B cell (primary cell): ENCODE measurements around the gene DNAJC8. TPM values are rescaled to one million over a fixed set of nuclear protein-coding genes. Genes with fewer than 3 reads are reported as not detected.

Source experiments
- ATAC-seq: fragments of 200-7000 bp; cut with Tn5 transposase; one replicate; pipeline ENCODE4 v1.10.0; 2021; ENCODE audit warnings: low read depth, mild to moderate bottlenecking, moderate number of reproducible peaks, moderate library complexity
- CTCF ChIA-PET: fragments of 350-600 bp; sonication (Branson Sonifier 250); formaldehyde crosslinking; loops from one replicate; lab custom pipeline; 2021; ENCODE audit warnings: antibody characterized with exemption, inconsistent platforms; lab: Charles Lee
- POLR2A ChIA-PET: fragments of 350-600 bp; sonication (Branson Sonifier 250); formaldehyde crosslinking; loops from one replicate; lab custom pipeline; 2021; ENCODE audit warnings: antibody characterized with exemption; lab: Charles Lee
- DNase-seq: peaks from one replicate; pipeline ENCODE4 v3.0.0; 2013
- H2AFZ ChIP-seq: 2 replicates; pipeline ENCODE4 v1.6.1; 2012; ENCODE audit warnings: mild to moderate bottlenecking, low read depth, low read length; ENCODE audit not compliant: insufficient read depth, poor library complexity, severe bottlenecking
- H3K27ac ChIP-seq, 2 donors: 1 replicate in 1 of 2; 2 replicates in 1 of 2; pipeline ENCODE4 v1.5.1; 2012 to 2013; ENCODE audit warnings: low read length in 2 of 2, mild to moderate bottlenecking in 2 of 2, moderate library complexity in 1 of 2
- H3K27me3 ChIP-seq, 4 experiments: fragments of 200-600 bp in 1 of 4; sonication (generic) in 1 of 4; replicated peaks in 1 of 4; 1 replicate in 2 of 4; 2 replicates in 2 of 4; pipeline versions ENCODE4 v1.6.1 to v1.7.0; 2013 to 2016; ENCODE audit warnings: low read length in 3 of 4, mild to moderate bottlenecking in 2 of 4, mixed read lengths in 1 of 4, moderate library complexity in 1 of 4; ENCODE audit not compliant: insufficient read depth in 4 of 4, control insufficient read depth in 3 of 4; ENCODE audit errors: control extremely low read depth in 1 of 4
- H3K36me3 ChIP-seq, 2 experiments: replicated peaks in 1 of 2; 1 replicate in 1 of 2; 2 replicates in 1 of 2; pipeline versions ENCODE4 v1.6.1 to v1.7.1; 2013; ENCODE audit warnings: low read length in 1 of 2; ENCODE audit not compliant: insufficient read depth in 2 of 2, control insufficient read depth in 1 of 2; ENCODE audit errors: control extremely low read depth in 1 of 2, extremely low read depth in 1 of 2
- H3K4me1 ChIP-seq, 2 donors: fragments of 200-600 bp in 1 of 2; sonication (generic) in 1 of 2; 1 replicate in 1 of 2; 2 replicates in 1 of 2; pipeline versions ENCODE4 v1.5.1 to v1.6.1; 2013 to 2017; ENCODE audit warnings: low read length in 2 of 2; ENCODE audit not compliant: control insufficient read depth in 2 of 2, insufficient read depth in 2 of 2
- H3K4me2 ChIP-seq: replicated peaks from 2 replicates; pipeline ENCODE3; 2012; ENCODE audit warnings: mild to moderate bottlenecking, low read depth, low read length; ENCODE audit not compliant: poor library complexity, severe bottlenecking
- H3K4me3 ChIP-seq, 5 experiments: fragments of 200-600 bp in 1 of 5; sonication (generic) in 1 of 5; 1 replicate in 3 of 5; 2 replicates in 2 of 5; pipeline versions ENCODE4 v1.5.1 to v1.7.0; 2011 to 2016; ENCODE audit warnings: low read length in 4 of 5, mild to moderate bottlenecking in 4 of 5, low read depth in 2 of 5, control low read depth in 1 of 5, moderate library complexity in 1 of 5; ENCODE audit not compliant: insufficient read depth in 1 of 5; ENCODE audit errors: control extremely low read depth in 1 of 5, extremely low read depth in 1 of 5
- H3K79me2 ChIP-seq: fragments of 200-600 bp; sonication (generic); one replicate; pipeline ENCODE4 v1.6.0; 2016; ENCODE audit warnings: low read length; ENCODE audit not compliant: control insufficient read depth, insufficient read depth
- H3K9ac ChIP-seq: fragments of 200-600 bp; sonication (generic); 2 replicates; pipeline ENCODE4 v1.6.1; 2017; ENCODE audit warnings: mild to moderate bottlenecking, low read length, moderate library complexity
- H3K9me3 ChIP-seq, 3 donors: one replicate each; pipeline versions ENCODE4 v1.6.1 to v1.7.1; 2013; ENCODE audit warnings: low read length in 2 of 3; ENCODE audit not compliant: control insufficient read depth in 2 of 3, insufficient read depth in 1 of 3; ENCODE audit errors: control extremely low read depth in 1 of 3
- H4K20me1 ChIP-seq: 2 replicates; pipeline ENCODE4 v1.6.0; 2012; ENCODE audit warnings: mild to moderate bottlenecking, low read length; ENCODE audit not compliant: insufficient read depth, control insufficient read depth, poor library complexity, severe bottlenecking
- H3K27ac Mint-ChIP-seq: one replicate; pipeline ENCODE4 v1.8.0; 2021; ENCODE audit warnings: mixed read lengths
- H3K27me3 Mint-ChIP-seq: one replicate; pipeline ENCODE4 v1.8.0; 2021; ENCODE audit warnings: mixed read lengths
- H3K4me1 Mint-ChIP-seq: one replicate; pipeline ENCODE4 v1.8.0; 2021; ENCODE audit warnings: mixed read lengths
- H3K4me3 Mint-ChIP-seq: one replicate; pipeline ENCODE4 v1.8.0; 2021; ENCODE audit warnings: mixed read lengths
- H3K9me3 Mint-ChIP-seq: one replicate; pipeline ENCODE4 v1.8.0; 2022; ENCODE audit warnings: mixed read lengths; ENCODE audit not compliant: insufficient read depth
- EZH2 ChIP-seq: IDR thresholded peaks from 2 replicates; pipeline ENCODE4 v1.6.1; 2012; ENCODE audit warnings: borderline replicate concordance, low read depth, mild to moderate bottlenecking, moderate library complexity, low read length; ENCODE audit not compliant: insufficient read depth, poor library complexity, severe bottlenecking
- WGBS: methylation state at CpG from one replicate; pipeline ENCODE4 v1.1.5; 2013; ENCODE audit warnings: missing lambda C conversion rate; ENCODE audit not compliant: insufficient coverage; 5-methylcytosine and 5-hydroxymethylcytosine counted together
- intact Hi-C: fragments of 100-400 bp; cut with micrococcal nuclease; formaldehyde crosslinking; loops from one replicate; pipeline ENCODE4 v1.10.0; 2022
- polyA plus RNA-seq: library from polyadenylated mRNA; depleted of rRNA; stranded (reverse); fragments of >200 nt; gene quantifications from 2 replicates; pipeline ENCODE4 v1.2.3, GENCODE V29; 2012
- total RNA-seq, 2 donors: library from RNA; stranded (reverse); fragments of 120-200 nt in 1 of 2; gene quantifications; 1 replicate in 1 of 2; 2 replicates in 1 of 2; pipeline versions ENCODE4 v1.2.3 to v1.2.4, GENCODE V29; 2013 to 2022
- TF ChIP-seq, protein P1 (sequence below): fragments of 200-600 bp; IDR thresholded peaks from one replicate; pipeline ENCODE4 v1.8.0; 2022; ENCODE audit warnings: antibody characterized with exemption, mild to moderate bottlenecking

The DNAJC8 gene
- total and polyA plus RNA-seq, 2 donors (not counting 1 experiment from before 2014, with no cell fraction given): 26.3 to 74.6 TPM

GRCh38 chr1:28236656-28237322 lies 4.0 kb upstream of the DNAJC8 start:
- CTCF ChIA-PET: interaction anchor here (7.7 kb wide), 1 partner anchor 12 kb away, joined by 65 read pairs; no protein-coding TSS in a partner anchor
- DNase-seq (no peak), ATAC-seq (no peak)
- POLR2A ChIA-PET: interaction anchor here (0.9 to 4.5 kb wide), 3 partner anchors 9 to 133 kb away, joined by 3 to 46 read pairs (median 8); partner anchors contain the start of gene MED18
- no peaks in the 10 kb centered on the region for H3K9me3 Mint-ChIP-seq
- H4K20me1 ChIP-seq: no peaks in the 10 kb centered on the region
- H3K4me2 ChIP-seq: peak overlapping the region; percentile 82
- H3K4me1 ChIP-seq: peaks cover 17 to 36% of the 10 kb centered on the region in 2 donors
- H3K27me3 ChIP-seq: no peaks in the 10 kb centered on the region
- no peak overlapping the region for H3K4me3 Mint-ChIP-seq
- H3K27ac ChIP-seq: peak overlapping the region; percentile 61 to 67
- intact Hi-C loops: loop anchor here (1.0 to 10.0 kb wide), 3 partner anchors 11 to 402 kb away; partner anchors contain the start of gene PPP1R8
- H3K27ac Mint-ChIP-seq: no peak overlapping the region
- H3K79me2 ChIP-seq: peaks cover 41% of the 10 kb centered on the region
- H3K4me1 Mint-ChIP-seq: peaks cover 20% of the 10 kb centered on the region
- peak overlapping the region; percentile 86 for H3K9ac ChIP-seq
- no peaks in the 10 kb centered on the region for H3K27me3 Mint-ChIP-seq
- H3K9me3 ChIP-seq: no peaks in the 10 kb centered on the region
- H2AFZ ChIP-seq: peak overlapping the region; percentile 89
- TF ChIP-seq, protein P1, sequence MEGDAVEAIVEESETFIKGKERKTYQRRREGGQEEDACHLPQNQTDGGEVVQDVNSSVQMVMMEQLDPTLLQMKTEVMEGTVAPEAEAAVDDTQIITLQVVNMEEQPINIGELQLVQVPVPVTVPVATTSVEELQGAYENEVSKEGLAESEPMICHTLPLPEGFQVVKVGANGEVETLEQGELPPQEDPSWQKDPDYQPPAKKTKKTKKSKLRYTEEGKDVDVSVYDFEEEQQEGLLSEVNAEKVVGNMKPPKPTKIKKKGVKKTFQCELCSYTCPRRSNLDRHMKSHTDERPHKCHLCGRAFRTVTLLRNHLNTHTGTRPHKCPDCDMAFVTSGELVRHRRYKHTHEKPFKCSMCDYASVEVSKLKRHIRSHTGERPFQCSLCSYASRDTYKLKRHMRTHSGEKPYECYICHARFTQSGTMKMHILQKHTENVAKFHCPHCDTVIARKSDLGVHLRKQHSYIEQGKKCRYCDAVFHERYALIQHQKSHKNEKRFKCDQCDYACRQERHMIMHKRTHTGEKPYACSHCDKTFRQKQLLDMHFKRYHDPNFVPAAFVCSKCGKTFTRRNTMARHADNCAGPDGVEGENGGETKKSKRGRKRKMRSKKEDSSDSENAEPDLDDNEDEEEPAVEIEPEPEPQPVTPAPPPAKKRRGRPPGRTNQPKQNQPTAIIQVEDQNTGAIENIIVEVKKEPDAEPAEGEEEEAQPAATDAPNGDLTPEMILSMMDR: no peak
- TF ChIP-seq EZH2: no peak
- peaks cover 2 to 10% of the 10 kb centered on the region in 2 experiments for H3K36me3 ChIP-seq
- WGBS: 11% methylated on average over 15 of the region's 20 CpGs
- peak overlapping the region; percentile 80 to 99 (median 97) for H3K4me3 ChIP-seq
